GM12892 (cell line): Measurements from ENCODE around the gene CAMTA1.

Experiments
- DNase-seq: peaks from one replicate; pipeline ENCODE4 v3.0.0; 2011; ENCODE audit not compliant: insufficient read length
- FAIRE-seq: peaks from 2 replicates; lab custom pipeline; 2011; peaks lifted over from hg19 to GRCh38; lab: Jason Lieb, UNC
- POLR2A ChIP-seq: IDR thresholded peaks from 2 replicates; pipeline ENCODE4 v1.6.1; 2011; ENCODE audit warnings: low read depth, low read length, control low read depth
- POLR2AphosphoS5 ChIP-seq: IDR thresholded peaks from 2 replicates; pipeline ENCODE4 v1.6.1; 2011; ENCODE audit warnings: low read depth, low read length, control low read depth
- TAF1 ChIP-seq: IDR thresholded peaks from 2 replicates; pipeline ENCODE4 v1.6.1; 2011; ENCODE audit warnings: low read depth, mild to moderate bottlenecking, control low read depth, low read length, borderline replicate concordance

CAMTA1 gene

DNA sequence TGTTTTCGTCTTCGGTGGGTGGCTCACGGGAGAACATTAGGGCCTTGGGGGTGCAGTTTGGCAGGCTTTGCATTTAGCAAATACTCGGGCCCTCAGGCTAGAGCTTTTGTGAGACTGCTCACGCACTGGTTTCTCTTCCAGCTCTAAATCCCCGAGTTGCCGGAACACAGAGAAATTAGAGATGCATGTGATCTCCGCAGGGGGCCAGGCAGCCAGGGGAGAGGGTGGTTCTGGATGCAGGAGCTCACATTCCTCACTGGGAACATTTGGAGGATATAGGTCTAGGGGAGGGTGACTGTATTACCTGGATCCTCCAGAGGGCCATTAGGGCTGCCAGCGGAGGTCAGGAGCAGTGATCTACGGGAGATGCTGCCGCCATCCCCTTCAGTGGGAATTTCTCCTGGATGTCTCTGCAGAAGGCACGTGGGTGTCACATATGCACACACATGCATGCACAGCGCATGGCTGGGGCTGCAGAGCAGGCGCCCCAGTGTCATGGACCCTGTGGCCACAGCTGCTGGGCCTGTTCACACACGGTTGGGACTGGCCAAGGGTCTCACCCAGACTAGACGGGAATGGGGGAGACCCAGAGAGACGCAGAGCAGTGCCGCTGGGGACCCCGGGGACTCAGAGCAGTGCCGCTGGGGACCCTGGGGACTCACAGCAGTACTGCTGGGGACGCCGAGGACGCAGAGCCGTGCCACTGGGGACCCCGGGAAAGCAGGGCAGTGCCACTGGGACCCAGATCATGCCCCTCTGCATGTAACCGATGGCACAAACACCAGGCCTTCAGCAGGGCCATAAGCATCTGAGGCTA is 258.7 kb downstream of the CAMTA1 start:
- no peak for FAIRE-seq
- DNase-seq, result no peak
- no peak for TF ChIP-seq POLR2A
- TF ChIP-seq POLR2AphosphoS5, result no peak
- TF ChIP-seq TAF1, result no peak

DNA sequence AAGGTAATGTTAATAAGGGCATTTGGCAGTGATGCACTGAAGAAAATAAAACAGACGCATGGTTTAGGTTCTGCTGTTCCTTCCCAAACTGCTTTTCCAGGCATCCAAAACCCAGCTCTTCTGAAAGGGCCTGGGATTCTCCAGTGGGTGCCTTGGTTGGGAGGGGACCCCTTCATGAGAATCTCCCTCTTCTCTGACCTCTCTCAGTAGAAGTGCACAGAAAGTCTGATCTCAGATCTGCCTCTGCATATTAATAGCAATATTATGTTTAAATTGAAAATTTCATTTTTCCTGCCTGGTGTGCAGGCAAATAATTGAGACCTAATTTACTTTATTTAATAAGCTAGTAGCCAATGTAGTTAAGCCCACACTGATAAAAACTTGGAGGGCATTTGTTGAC is 260.6 kb downstream of the CAMTA1 start:
- FAIRE-seq, result no peak
- no peak for DNase-seq
- TF ChIP-seq POLR2A (no peak), POLR2AphosphoS5 (no peak), TAF1 (no peak)

DNA sequence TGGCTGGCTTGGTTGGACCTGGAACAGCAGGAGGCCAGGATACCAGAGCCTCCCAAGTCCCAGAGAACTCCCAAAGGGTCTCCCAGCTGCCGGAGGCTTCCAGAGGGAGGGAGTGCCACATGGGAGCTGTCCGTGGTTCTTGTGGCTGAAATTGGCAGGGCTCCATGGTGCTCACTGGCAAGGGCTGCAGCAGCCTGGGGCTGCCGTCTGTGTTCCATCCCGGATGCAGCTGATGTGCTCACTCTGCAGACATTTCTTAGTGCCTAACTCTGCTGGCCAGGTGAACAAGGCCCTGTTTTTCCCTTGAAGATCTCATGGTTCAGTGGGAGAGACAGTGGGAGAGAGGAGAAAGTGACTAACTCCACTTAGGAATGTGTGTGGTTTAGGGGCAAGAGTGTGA is 261.1 kb downstream of the CAMTA1 start:
- TF ChIP-seq TAF1 (no peak), POLR2A (no peak), POLR2AphosphoS5 (no peak)
- DNase-seq (no peak), FAIRE-seq (no peak)

DNA sequence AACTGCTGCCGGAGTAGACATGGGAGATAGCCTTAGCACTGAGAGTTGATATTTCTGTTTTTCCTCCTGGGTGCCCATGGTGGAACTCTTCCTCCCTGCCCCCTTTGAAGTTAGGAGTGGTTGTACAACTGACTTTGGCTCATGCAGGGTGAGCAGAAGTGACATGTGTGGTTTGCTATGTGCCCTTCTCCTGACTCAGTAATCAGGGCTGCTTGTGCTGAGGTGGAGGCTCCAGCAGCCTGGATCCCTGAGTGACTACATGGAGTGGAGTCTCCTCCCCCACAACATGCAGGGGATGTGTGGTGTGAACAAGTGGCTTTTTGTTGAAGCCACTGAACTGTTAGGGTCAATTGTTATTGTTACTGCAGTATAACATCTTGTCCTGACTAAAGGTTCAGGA is 261.6 kb downstream of the CAMTA1 start:
- TF ChIP-seq TAF1 (no peak), POLR2AphosphoS5 (no peak), POLR2A (no peak)
- DNase-seq, result no peak
- no peak for FAIRE-seq

DNA sequence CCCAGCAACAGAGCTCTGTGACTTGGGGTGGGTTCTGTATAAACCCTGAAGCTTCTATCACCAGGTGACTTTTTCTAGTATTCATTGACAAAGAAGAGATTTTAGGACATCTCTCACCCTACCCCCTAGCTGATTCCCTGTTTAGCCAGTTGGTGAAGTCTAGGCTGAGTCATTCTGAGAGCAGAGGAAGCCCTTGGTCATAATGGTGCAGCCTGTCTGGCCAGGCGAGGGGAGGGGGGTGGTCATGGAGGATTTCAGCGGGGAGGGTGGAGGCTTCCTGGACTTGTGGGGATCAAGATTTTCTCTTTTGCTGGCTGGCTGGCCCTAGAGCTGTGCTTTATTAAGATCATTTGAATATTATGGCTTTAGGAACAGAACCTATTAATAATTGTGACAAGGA is 262.6 kb downstream of the CAMTA1 start:
- no peak for TF ChIP-seq TAF1
- FAIRE-seq (no peak), DNase-seq (no peak)

DNA sequence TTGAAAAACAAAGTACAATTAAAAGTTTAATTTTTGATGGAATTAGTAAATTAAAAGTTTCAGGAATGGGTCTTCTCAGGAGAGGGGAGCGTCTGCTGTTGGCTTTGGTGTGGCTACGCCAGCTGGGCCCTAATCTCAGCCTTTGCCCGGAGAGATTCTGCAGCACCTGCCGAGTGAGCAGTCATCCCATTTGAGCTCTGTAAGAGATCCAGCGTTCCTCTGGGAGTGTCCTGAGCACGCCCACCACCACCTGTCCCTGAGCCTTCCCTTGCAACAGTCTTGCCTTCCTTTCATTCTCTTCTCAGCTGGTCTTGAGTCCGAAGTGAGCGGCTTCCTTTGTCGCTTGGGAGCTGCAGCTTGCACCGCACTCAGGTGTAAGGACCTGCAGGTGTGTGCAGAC is 263.1 kb downstream of the CAMTA1 start:
- no peak for TF ChIP-seq TAF1
- no peak for TF ChIP-seq POLR2AphosphoS5
- TF ChIP-seq POLR2A, result no peak
- FAIRE-seq (no peak), DNase-seq (no peak)

DNA sequence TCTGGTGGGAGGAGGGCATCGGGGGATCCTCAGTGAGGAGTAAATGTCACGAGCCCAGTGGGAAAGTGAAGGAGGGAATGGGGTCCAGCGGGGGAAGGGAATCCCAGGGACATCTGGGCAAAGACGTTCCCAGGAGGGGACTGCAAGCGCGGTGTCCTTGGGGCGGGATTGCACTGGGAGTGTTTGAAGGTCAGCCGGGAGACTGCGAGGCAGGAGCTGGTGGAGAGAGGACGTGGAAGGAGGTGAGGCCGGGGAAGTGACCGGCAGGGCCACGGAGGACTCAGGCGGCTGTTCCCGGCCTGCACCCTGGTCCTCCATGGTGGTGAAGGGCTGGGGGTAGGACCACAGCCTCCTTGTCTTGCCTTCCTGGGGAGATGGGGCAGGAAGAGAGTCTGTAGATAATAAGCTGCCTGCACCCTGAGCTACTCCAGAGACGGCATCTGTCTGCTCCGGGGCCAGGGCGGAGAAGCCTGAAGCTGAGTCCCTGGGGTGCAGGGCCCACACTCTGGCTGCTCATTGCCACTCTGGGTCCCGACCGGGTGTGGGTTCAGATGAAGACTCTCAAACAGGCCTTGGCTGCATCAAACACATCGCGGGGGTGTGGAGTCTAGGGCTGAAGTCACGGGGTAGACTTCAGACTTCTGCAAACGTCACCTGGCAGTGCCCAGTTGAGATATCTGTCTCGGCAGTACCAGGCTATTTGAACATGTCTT is 264.8 kb downstream of the CAMTA1 start:
- no peak for DNase-seq
- TF ChIP-seq TAF1, result no peak
- TF ChIP-seq POLR2AphosphoS5, result no peak
- no peak for TF ChIP-seq POLR2A
- no peak for FAIRE-seq

DNA sequence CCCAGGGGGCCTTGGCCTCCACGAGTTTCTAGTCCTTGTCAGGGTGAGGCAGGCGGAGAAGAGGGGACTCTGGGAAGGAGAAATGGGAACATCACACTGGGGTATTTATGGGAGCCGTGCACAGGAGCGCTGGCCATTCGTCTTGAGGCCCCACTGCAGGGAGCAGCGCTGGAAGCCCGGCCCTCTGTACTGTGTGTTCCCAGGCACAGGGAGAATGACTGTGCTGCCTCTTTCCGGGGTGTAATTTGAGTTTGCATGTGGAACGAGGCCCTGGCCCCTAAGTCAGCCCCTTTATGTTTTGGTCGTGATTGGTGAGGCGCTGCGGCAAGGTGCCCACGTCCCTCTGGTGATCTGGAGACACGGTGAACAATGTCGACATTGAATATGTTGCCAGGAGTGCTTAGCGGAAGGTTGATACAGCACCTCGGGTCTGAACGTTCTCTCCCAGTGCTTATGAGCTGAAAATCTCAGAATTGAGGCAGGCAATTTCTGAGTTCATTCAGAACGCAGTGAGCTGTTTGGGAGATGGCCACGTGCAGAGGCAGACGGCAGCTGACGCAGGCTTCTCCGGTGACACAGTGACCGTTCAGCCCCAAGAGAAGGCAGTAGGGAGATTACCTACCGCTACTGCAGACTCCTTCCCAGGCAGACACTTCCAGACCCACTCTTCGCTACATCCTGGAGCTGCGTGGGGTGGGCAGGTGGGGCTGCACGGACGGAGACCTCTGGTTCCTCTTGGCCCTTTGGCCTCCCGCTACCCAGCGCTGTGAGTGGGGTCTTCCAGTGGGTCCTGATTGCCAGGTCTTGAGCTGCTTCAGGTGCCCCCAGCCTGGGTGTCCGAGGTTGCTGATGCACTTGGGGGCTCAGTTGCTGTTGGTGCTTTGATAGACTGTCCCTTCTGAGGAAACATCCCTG is 265.8 kb downstream of the CAMTA1 start:
- FAIRE-seq (no peak), DNase-seq (no peak)
- TF ChIP-seq TAF1, result no peak
- no peak for TF ChIP-seq POLR2AphosphoS5
- TF ChIP-seq POLR2A, result no peak

DNA sequence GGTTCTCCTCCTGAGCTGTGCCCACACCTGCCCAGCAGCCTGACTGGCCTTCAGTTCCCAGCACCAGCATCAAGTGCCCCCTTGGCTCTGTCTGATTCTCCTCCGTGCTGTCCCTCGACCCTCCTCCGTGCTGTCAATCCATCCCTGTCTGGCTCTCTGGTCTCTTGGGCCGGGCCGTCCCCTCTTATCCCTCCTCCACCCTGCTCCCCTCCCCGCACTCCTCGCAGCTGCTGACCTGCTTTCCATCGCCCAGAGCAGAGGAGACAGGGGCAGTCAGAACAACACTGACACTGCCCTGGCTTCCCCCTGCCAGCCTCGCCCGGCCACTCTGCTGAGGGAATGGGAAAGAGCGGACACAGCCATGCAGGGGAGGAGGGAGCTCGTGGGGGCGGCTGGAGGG is 267.4 kb downstream of the CAMTA1 start:
- FAIRE-seq, result no peak
- no peak for DNase-seq
- TF ChIP-seq TAF1 (no peak), POLR2AphosphoS5 (no peak), POLR2A (no peak)

DNA sequence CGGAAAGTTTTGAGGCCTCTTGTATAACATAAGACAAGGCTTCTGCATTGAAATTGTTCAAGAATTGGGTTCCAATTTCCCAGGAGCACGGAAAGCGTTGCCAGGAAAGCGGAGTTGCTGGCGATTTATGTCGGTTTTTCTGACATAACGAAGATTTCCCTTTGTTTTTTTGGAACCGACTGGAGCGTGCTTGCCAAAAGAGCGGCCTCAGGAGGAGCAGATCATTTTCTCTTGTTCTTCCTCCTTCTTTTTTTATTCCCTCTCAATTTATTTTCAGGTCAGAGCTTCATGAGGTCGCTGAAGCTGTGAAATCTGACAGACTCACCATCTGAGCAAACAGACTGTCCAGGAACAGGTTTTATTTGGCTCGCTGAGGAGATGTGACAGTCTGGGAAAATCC is 275.5 kb downstream of the CAMTA1 start:
- no peak for TF ChIP-seq POLR2AphosphoS5
- no peak for TF ChIP-seq POLR2A
- no peak for TF ChIP-seq TAF1
- FAIRE-seq, result no peak
- DNase-seq, result no peak
